ENCODE measurements around the gene OTOP3.
"Not testable (repeated sequence)": the region's sequence is repeated elsewhere in the genome, so short reads cannot be mapped to it uniquely, and the experiment has no call there.

Gene OTOP3

DNA sequence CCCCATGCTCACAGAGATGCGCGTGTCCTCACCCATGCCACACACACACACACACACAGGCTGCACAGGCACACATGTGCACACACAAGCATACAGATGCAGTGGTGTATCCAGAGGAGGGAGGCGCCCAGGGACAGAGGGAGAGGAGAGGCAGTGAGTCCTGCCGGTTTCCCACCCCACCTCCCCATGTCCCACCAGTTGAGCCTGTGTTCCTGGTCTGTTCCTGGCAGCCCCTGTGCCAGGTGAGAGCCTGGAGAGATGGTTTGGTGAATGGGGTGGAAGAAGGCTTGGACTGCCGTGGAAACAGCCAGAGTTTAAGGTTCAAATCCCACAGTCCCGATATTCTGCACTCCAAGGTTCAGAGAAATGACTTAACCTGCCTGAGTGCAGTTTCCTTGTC is 32.0 kb upstream of the OTOP3 start:
- H3K36me3 ChIP-seq (ENCODE audit: control insufficient read depth, insufficient read depth, low read length) = no peaks in the 10 kb centered on the region
- H3K27me3 ChIP-seq (ENCODE audit: control insufficient read depth, insufficient read depth, low read length) = peaks cover 7% of the 10 kb centered on the region
- H3K27ac ChIP-seq (ENCODE audit: low read depth, low read length) = no peak overlapping the region

GRCh38 chr17:74904687-74905409 is 30.9 kb upstream of the OTOP3 start:
- Histone ChIP-seq H3K27ac (ENCODE audit: low read depth, low read length) (no peak overlapping the region), H3K4me3 (ENCODE audit: low read length) (no peak overlapping the region), H3K36me3 (ENCODE audit: control insufficient read depth, insufficient read depth, low read length) (no peaks in the 10 kb centered on the region), H3K9ac (ENCODE audit: low read length) (no peak overlapping the region), H3K4me1 (ENCODE audit: control insufficient read depth, insufficient read depth, low read length) (no peaks in the 10 kb centered on the region), H3K27me3 (ENCODE audit: control insufficient read depth, insufficient read depth, low read length) (peaks cover 7% of the 10 kb centered on the region)

More for the DNA sequence above, 32.0 kb upstream of the OTOP3 start:
- Histone ChIP-seq H3K9ac (ENCODE audit: low read length) (no peak overlapping the region), H3K4me1 (ENCODE audit: control insufficient read depth, insufficient read depth, low read length) (no peaks in the 10 kb centered on the region), H3K4me3 (ENCODE audit: low read length) (no peak overlapping the region)

DNA sequence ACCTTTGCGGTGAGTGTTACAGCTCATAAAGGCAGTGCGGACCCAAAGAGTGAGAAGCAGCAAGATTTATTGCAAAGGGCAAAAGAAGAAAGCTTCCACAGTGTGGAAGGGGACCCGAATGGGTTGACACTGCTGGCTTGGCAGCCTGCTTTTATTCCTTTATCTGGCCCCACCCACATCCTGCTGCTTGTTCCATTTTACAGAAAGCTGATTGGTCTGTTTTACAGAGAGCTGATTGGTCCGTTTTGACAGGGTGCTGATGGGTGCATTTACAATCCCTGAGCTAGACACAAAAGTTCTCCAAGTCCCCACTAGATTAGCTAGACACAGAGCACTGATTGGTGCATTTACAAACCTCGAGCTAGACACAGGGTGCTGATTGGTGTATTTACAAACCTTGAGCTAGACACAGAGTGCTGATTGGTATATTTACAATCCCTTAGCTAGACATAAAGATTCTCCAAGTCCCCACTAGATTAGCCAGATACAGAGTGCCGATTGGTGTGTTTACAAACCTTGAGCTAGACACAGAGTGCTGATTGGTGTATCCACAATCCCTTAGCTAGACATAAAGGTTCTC is 29.4 kb upstream of the OTOP3 start:
- H3K27me3 ChIP-seq (ENCODE audit: control insufficient read depth, insufficient read depth, low read length); H3K4me1 ChIP-seq (ENCODE audit: control insufficient read depth, insufficient read depth, low read length); H3K27ac ChIP-seq (ENCODE audit: low read depth, low read length); H3K9ac ChIP-seq (ENCODE audit: low read length); H3K36me3 ChIP-seq (ENCODE audit: control insufficient read depth, insufficient read depth, low read length); H3K4me3 ChIP-seq (ENCODE audit: low read length): not testable (repeated sequence)

DNA sequence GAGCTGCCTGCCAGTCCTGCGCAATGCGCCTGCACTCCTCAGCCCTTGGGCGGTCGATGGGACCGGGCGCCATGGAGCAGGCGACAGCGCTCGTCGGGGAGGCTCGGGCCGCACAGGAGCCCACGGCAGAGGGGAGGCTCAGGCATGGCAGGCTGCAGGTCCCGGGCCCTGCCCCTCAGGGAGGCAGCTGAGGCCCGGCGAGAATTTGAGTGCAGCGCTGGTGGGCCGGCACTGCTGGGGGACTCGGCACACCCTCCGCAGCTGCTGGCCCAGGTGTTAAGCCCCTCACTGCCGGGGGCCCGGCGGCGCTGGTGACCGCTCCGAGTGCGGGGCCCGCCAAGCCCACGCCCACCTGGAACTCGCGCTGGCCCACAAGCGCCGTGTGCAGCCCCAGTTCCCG is 28.7 kb upstream of the OTOP3 start:
- Histone ChIP-seq H3K36me3 (ENCODE audit: control insufficient read depth, insufficient read depth, low read length) (no peaks in the 10 kb centered on the region), H3K4me3 (ENCODE audit: low read length) (no peak overlapping the region), H3K27ac (ENCODE audit: low read depth, low read length) (no peak overlapping the region), H3K4me1 (ENCODE audit: control insufficient read depth, insufficient read depth, low read length) (no peaks in the 10 kb centered on the region), H3K9ac (ENCODE audit: low read length) (no peak overlapping the region), H3K27me3 (ENCODE audit: control insufficient read depth, insufficient read depth, low read length) (peaks cover 4% of the 10 kb centered on the region)

DNA sequence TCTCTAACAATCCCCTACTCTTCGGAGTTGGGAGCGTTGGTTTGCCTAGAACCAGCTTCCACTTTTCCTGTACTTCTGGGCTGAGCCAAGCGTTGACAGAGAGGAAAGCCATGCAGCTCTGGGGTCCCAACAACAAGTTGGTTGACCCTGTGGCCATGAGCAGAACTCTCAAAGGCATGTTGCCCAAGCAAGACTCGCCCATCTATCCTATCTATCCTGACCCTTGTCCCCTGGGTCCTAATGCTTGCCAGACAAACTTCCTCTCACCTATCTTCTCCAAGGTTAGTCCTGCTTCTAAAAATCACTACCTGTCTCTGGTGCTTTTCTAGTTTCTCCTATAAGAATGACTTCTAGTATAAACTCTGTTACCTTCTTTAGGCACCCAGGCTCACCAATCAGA is 26.6 kb upstream of the OTOP3 start:
- H3K27me3 ChIP-seq (ENCODE audit: control insufficient read depth, insufficient read depth, low read length); H3K4me3 ChIP-seq (ENCODE audit: low read length); H3K36me3 ChIP-seq (ENCODE audit: control insufficient read depth, insufficient read depth, low read length); H3K27ac ChIP-seq (ENCODE audit: low read depth, low read length); H3K9ac ChIP-seq (ENCODE audit: low read length); H3K4me1 ChIP-seq (ENCODE audit: control insufficient read depth, insufficient read depth, low read length): not testable (repeated sequence)

GRCh38 chr17:74911423-74911822 is 24.3 kb upstream of the OTOP3 start:
- not testable (repeated sequence) for H3K36me3 ChIP-seq (ENCODE audit: control insufficient read depth, insufficient read depth, low read length); H3K27me3 ChIP-seq (ENCODE audit: control insufficient read depth, insufficient read depth, low read length); H3K9ac ChIP-seq (ENCODE audit: low read length); H3K4me1 ChIP-seq (ENCODE audit: control insufficient read depth, insufficient read depth, low read length); H3K4me3 ChIP-seq (ENCODE audit: low read length); H3K27ac ChIP-seq (ENCODE audit: low read depth, low read length)

DNA sequence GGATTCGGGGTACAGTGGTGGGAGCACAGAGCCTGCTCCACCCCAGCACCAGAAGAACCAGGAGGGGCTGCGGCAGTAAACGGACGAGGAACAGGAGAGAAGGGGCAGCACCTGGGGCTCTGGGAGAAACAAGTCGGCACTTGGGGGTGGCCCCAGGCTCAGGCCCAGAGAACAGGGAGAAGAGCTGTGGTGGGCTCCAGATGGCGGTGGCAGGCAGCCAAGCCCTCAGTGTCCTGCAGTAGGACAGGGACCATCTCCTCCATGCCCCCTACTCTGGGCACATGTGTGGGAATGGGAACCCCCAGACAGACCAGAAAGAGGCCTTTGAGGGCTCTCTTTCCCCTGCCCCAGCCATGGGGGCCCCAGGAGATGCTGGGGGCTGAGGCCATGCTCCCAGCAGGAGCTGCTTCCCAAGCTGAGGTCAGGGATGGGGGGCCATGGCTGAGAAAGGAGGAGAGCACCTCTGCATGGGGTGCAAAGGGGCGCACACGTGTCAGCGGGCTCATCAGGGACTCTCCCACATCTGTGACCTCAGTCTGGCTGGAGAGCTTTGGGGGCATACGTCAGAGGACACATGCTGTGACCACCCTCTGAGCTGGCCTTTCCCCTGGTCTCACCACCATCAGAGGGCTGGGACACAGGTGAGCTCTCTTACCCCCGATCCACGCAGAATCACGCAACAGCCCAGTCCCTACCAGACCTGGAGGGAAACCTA is 19.4 kb upstream of the OTOP3 start:
- Histone ChIP-seq H3K36me3 (ENCODE audit: control insufficient read depth, insufficient read depth, low read length) (no peaks in the 10 kb centered on the region), H3K4me1 (ENCODE audit: control insufficient read depth, insufficient read depth, low read length) (no peaks in the 10 kb centered on the region), H3K4me3 (ENCODE audit: low read length) (no peak overlapping the region), H3K9ac (ENCODE audit: low read length) (no peak overlapping the region), H3K27me3 (ENCODE audit: control insufficient read depth, insufficient read depth, low read length) (no peaks in the 10 kb centered on the region), H3K27ac (ENCODE audit: low read depth, low read length) (no peak overlapping the region)

DNA sequence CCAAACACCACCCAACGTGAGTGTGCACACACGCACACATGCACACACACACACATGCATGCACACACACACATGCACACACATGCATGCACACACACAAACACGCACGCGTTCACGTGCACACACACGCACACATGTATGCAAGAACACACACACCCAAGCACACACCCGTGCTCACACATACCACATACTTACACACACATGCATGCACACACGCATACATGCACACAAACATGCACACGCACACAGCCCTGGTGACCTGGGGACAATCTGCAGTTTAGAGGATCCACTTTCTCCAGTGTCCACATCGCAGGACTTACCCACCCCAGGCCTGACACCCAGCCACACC is 18.9 kb upstream of the OTOP3 start:
- Histone ChIP-seq H3K9ac (ENCODE audit: low read length) (no peak overlapping the region), H3K4me3 (ENCODE audit: low read length) (no peak overlapping the region), H3K27ac (ENCODE audit: low read depth, low read length) (no peak overlapping the region), H3K4me1 (ENCODE audit: control insufficient read depth, insufficient read depth, low read length) (no peaks in the 10 kb centered on the region), H3K27me3 (ENCODE audit: control insufficient read depth, insufficient read depth, low read length) (no peaks in the 10 kb centered on the region), H3K36me3 (ENCODE audit: control insufficient read depth, insufficient read depth, low read length) (no peaks in the 10 kb centered on the region)

GRCh38 chr17:74917430-74917829 is 18.3 kb upstream of the OTOP3 start:
- Histone ChIP-seq H3K36me3 (ENCODE audit: control insufficient read depth, insufficient read depth, low read length) (no peaks in the 10 kb centered on the region), H3K9ac (ENCODE audit: low read length) (no peak overlapping the region), H3K4me3 (ENCODE audit: low read length) (no peak overlapping the region), H3K27me3 (ENCODE audit: control insufficient read depth, insufficient read depth, low read length) (peaks cover 3% of the 10 kb centered on the region), H3K27ac (ENCODE audit: low read depth, low read length) (no peak overlapping the region), H3K4me1 (ENCODE audit: control insufficient read depth, insufficient read depth, low read length) (no peaks in the 10 kb centered on the region)

DNA sequence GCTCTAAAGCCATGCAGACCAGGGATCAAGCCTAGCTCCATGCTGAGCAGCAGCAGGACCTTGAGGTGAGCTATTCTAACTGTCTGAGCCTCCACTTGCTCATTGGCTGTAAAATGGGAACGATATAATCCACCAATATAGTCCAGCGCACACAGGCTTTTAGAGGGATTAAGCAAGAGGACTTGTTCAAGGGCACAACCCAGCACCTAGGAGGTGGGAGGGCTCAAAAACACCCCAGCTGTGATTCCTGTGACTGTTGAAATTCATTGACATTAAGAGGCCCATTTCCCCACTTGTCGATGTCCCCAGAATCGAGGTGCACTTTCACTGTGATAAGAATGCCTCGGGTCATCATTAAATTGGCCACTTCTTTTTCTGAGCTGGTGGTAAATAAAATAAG is 16.8 kb upstream of the OTOP3 start:
- Histone ChIP-seq H3K4me1 (ENCODE audit: control insufficient read depth, insufficient read depth, low read length) (no peaks in the 10 kb centered on the region), H3K36me3 (ENCODE audit: control insufficient read depth, insufficient read depth, low read length) (no peaks in the 10 kb centered on the region), H3K27me3 (ENCODE audit: control insufficient read depth, insufficient read depth, low read length) (peaks cover 9% of the 10 kb centered on the region), H3K27ac (ENCODE audit: low read depth, low read length) (no peak overlapping the region), H3K4me3 (ENCODE audit: low read length) (no peak overlapping the region), H3K9ac (ENCODE audit: low read length) (no peak overlapping the region)

DNA sequence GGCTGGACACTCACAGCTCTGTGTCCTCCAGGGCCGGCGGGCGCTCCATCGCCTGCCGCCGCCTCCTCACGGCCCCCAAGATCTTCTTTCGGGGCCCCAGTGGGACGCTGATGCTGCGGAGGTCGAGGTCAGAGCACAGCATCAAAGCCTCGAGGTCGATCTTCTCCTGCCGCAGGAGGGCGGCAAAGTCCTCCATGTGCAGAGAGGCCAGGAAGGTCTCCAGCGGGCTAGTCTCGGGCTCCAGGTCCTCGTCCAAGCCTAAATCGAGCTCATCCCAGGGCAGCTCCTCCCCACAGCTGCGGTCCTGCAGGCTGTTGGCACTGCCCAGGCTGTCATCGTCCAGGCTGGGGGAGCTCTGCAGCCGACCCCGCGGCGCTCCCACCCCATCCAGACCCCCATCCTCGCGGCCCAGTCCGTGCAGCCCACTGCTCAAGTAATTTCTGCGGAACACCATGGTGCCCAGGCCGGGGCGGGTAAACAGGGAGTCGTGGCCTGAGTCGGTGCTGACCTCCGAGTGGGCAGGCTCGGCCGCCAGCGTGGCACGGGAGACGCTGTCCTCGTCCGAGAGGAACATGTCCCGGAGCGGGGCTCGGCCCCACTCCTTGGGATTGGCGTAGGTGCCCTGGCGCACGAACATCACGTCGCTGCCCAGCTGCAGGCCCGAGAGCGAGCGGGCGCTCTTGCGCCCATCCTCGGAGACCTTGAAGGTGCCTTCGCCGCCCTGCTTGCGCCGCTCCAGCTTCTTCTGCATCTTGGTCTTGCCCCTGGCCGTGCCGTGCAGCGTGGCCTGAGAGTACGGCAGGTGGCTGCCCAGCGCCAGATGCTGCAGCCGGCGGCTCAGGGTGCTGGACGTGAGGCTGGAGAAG is 16.0 kb upstream of the OTOP3 start:
- no peak overlapping the region for H3K9ac ChIP-seq (ENCODE audit: low read length)
- H3K4me3 ChIP-seq (ENCODE audit: low read length) = no peak overlapping the region
- H3K27ac ChIP-seq (ENCODE audit: low read depth, low read length) = no peak overlapping the region
- H3K36me3 ChIP-seq (ENCODE audit: control insufficient read depth, insufficient read depth, low read length) = no peaks in the 10 kb centered on the region
- peaks cover 17% of the 10 kb centered on the region for H3K27me3 ChIP-seq (ENCODE audit: control insufficient read depth, insufficient read depth, low read length)
- no peaks in the 10 kb centered on the region for H3K4me1 ChIP-seq (ENCODE audit: control insufficient read depth, insufficient read depth, low read length)

DNA sequence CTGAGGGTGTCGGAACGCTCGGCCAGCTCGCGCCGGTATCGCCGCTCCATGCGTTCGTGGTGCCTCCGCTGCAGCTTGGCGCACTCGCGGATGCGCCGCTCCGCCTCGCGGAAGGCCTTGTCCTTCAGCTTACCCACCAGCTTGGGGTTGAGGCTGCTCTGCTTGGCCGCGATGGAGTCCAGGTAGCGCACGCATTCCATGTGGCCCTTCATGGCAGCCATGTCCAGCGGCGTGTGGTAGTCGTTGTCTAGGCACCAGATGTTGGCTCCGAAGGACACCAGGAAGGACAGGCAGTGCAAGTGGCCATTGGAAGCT is 15.4 kb upstream of the OTOP3 start:
- H3K27ac ChIP-seq (ENCODE audit: low read depth, low read length) = no peak overlapping the region
- H3K9ac ChIP-seq (ENCODE audit: low read length) = no peak overlapping the region
- no peaks in the 10 kb centered on the region for H3K36me3 ChIP-seq (ENCODE audit: control insufficient read depth, insufficient read depth, low read length)
- H3K4me1 ChIP-seq (ENCODE audit: control insufficient read depth, insufficient read depth, low read length) = no peaks in the 10 kb centered on the region
- H3K4me3 ChIP-seq (ENCODE audit: low read length) = no peak overlapping the region
- H3K27me3 ChIP-seq (ENCODE audit: control insufficient read depth, insufficient read depth, low read length) = peaks cover 23% of the 10 kb centered on the region

Data from rectal smooth muscle tissue (tissue), 1 donor.